ENCODE data around the gene ERAL1.
"Not testable (repeated sequence)": the region's sequence is repeated elsewhere in the genome, so short reads cannot be mapped to it uniquely, and the experiment has no call there.

The ERAL1 gene

DNA sequence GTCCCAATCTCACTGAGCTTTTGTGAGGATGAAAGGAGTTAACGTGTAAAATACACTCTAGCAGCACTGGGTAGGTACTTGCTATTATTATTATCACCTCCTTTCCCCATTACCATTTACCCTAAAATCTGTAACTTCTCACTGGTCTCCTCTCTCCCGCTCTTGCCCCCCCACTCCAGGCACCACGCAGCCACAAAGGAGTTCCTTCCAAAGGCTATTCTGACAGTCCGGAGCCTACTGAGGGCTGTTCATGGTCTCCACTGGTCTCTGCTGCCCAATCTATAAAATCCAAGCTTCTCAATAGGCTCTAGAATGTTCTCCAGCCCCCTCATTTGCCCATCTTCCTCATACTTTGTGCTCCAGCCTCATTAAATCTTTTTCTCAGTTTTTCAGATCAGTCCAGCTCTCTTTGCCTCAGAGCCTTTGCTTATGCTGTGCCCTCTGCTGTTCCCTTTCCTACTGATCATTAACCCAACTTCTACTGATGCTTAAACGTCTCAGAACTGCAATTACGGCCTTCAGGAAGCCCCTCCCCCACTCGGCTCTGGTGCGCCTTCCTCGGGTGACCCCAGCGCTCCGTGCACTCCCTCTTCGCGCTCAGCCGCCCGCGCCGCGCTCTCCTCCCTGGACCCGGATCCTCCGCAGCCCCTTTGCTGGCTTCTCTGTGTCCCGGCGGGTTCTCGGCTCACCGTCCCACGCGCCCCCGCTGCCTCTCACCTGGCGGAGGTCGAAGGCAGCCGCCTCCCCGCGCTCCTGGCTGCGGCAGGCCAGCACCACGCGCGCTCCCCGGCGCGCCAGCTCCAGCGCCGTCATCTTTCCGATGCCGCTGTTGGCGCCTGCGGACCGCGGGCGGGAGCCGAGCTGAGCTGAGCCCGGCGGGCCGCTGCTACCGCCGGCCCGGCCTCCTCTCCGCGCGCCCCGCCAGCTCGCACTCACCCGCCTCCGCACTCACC is 47.3 kb downstream of the ERAL1 start:
- DNase-seq = peak; percentile 83

DNA sequence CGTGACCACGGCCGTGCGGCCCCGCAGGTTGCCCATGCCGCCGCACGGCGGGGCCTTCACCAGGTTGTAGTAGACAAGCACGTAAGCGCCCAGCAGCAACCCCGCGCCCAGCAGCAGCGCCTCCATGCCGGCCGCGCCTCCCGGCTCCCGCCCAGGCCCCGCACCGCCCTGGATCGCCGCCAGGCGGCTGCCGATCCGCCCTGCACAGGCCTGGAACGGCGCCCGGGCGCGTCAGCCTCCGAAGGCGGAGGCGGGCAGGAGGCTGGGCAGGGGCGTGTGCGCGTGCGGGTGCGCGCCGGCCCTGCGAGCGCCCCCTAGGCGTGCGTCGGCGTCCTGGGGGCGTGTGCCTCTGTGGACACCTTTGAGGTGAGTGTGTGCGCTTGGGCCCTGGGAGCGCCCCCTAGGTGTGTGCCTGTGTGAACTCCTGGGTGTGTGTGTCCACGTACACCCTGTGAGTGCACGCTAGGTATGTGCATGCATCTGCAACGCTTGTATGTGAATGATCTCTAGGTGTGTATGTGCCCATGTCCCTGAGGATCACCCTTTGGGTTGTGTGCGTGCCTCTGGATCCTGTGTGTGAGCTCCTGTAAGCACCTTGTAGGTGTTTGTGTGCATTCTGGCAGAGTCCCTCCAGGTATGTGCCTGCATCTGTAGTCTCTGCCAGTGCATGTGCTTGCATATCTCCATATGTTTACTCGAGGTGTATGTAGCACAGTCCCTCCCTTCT is 48.2 kb downstream of the ERAL1 start, which contains the start of gene DHRS13:
Gene DHRS13, minus strand, starts transcription at position 261 of the 727 bp plus-strand sequence. Its CDS starts 135 bp downstream, at position 126.
- DNase-seq = peak; percentile 98

DNA sequence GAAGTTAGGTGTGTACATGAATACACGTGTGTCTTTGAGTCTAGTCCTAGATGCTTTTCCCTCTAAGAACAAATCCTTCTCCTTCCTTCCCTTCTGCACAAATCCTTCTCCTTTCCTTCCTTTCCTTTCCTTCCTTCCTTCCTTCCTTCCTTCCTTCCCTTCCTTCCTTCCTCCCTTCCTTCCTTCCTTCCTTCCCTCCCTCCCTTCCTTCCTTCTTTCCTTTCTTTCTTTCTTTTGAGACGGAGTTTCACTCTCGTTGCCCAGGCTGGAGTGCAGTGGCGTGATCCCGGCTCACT is 48.7 kb downstream of the ERAL1 start:
- not testable (repeated sequence) for DNase-seq

DNA sequence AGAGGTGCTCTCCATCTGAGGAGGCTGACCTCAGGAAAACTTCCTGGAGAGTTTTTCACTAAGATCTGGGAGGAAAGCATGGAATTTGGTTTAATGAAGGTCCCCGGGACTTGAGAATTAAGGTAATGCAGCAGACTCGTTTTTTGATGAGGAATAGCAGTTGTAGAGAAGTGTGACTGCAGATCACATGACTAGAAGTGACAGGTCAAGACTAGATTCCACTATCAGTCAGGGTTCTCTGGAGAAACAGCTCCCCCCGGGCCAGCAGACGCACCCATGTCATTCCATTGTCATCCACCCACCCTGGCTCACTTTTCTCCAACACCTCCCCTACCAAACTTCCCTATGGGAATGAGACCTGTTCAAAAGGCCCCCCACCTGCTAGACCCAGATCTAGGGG is 50.0 kb downstream of the ERAL1 start:
- DNase-seq = no peak

DNA sequence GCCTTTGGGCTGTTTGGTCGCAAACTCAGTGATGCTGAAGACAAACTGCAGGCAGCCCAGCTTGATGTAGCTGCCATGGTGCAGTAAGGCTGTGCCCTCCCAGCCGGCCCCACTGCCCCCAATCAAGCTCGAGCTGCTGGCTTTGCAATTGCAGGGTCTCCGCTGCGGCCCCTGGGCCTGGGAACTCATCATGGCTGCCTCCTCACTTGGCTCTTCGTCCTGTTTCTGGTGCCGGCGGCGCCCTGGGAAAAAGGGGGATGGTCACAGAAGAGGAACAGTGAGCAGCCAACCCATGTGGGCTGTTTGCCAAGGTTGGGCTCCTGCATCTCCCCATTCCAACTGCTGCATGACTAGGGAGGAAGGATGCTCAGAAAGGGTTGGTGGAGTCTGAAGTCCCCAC is 51.5 kb downstream of the ERAL1 start:
- no peak for DNase-seq

DNA sequence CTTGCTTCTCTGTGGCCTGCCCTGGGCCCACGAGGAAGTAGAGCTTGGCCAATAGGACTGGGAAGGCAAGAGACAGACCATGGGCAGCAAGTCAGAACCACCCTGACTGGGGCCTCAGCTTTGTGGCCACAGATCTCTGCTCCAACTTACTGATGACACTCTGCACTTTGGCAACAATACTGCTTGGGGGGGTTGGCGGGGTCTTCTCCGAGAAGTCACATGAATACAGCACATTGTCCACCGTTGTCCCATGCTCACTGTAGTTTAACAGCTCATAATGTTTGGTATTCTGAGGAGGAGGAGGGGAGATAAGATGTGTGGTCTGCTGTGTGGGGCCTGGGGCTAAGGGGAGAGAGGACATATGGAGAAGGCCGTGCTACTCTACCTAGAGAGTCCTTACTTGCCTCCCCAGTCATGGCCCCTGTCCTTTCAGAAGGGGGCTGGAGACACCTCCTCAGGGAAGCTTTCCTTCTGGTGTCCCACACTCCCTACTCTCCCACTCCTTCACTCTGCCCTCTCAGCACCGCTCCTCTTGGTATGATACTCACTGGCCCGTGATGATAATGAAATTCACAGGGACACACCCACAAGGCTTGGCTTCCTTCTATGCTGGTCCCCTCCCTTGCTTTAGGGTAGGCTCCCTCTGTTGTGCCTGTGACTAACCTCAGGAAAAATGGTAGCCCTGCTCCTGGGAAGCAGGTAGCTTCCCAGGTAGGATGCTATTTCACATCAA is 52.1 kb downstream of the ERAL1 start:
- no peak for DNase-seq

DNA sequence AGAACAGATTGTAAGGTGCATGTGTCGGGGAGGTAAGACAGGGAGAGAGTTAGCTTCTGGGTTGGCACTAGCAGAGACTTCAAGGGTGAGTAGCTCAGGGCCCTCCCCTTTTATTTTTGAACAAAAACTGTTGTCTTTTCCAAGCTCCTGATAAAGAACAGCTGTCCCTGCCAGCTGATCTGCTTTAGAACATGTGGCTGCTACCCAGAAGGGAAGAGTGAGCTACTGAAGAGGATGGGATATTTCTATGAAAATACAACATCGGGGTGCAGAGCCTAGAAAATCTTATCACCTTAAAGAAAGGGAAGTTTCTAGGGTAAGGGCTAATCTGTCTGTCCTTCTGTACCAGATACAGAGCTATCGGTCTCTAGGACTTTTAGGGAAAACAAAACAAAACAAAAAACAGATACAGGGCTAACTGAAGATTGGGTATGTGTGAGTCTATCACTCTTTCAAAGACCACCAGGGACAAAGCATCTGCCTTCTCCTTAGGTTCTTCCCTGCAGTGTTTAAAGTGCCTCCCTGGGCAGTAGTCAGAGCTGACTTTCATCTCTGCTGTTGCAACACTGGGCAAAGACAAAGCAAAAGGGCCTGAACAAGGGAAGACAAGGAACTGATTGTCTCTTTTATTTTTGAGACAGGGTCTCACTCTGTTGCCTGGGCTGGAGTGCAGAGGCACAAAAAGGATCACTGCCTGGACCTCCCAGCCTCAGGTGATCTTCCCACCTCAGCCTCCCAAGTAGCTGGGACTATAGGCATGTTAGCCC is 53.1 kb downstream of the ERAL1 start:
- DNase-seq = no peak

DNA sequence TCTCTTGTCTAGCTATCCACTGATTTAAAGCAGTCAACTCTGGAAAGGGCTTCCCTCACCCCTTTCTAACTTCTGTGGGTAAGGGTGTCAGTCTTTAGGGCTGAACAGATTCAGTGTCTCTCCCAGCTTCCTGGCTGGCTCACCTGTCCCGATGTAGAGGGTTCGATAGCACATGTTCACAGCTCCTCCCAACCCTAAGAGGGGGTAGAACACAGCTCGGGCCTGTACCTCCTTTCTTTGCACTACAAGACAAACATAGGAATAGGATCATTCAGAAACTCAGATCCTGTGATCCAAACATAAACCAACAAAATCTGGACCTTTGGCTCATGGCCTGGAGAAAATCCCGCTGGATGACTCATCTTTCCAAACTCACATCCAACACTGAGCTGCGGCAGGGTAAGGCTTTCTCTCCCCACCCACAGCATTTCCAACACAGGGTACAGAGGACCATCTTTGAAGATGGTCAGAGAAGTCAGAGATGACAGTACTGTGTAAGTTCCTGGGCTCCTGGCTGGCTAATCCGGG is 53.9 kb downstream of the ERAL1 start:
- peak; percentile 17 for DNase-seq

DNA sequence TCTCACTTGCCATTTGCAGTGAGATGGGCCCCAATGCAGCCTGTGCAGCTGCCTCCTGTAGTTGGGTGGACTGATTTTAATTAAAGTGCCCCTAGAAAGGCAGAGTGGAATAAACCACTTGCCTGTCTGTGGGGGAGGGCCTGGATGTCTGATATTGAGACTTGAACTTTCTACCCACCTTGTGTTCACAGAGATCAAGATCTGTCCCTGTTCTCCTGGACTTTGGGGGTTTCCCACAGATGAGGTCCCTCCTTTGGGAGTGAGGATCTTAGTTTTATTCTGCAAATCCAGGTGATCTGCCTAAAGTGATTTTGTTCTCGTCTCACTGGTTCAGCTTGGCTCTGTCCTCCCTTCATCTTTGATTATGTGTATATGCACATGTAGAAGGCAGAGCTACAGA is 55.7 kb downstream of the ERAL1 start:
- DNase-seq = peak; percentile 28
